Endodermal cell (in vitro differentiated cells): ENCODE results near the gene RBM15. TPM values are rescaled to one million over a fixed set of nuclear protein-coding genes. Genes with fewer than 3 reads are reported as not detected.

ENCODE experiments used
- DNase-seq: peaks from one replicate; pipeline ENCODE4 v3.0.0-alpha.2; 2017
- H3K27ac ChIP-seq: 2 replicates; pipeline ENCODE4 v1.5.1; 2013; ENCODE audit warnings: mild to moderate bottlenecking, low read depth, low read length, moderate library complexity
- H3K27me3 ChIP-seq: 2 replicates; pipeline ENCODE4 v1.6.1; 2013; ENCODE audit warnings: mild to moderate bottlenecking, low read length, moderate library complexity; ENCODE audit not compliant: insufficient read depth, control insufficient read depth, poor library complexity, severe bottlenecking
- H3K36me3 ChIP-seq: 2 replicates; pipeline ENCODE4 v1.7.0; 2013; ENCODE audit warnings: mild to moderate bottlenecking, low read length, moderate library complexity; ENCODE audit not compliant: control insufficient read depth, insufficient read depth
- H3K4me1 ChIP-seq: one replicate; pipeline ENCODE4 v1.7.0; 2013; ENCODE audit warnings: low read length; ENCODE audit not compliant: control insufficient read depth, insufficient read depth
- H3K4me3 ChIP-seq: 2 replicates; pipeline ENCODE4 v1.5.1; 2013; ENCODE audit warnings: mild to moderate bottlenecking, low read length, moderate library complexity
- H3K9ac ChIP-seq: 2 replicates; pipeline ENCODE4 v1.6.1; 2013; ENCODE audit warnings: mild to moderate bottlenecking, low read length, moderate library complexity; ENCODE audit not compliant: poor library complexity, severe bottlenecking; ENCODE audit errors: extremely low read depth
- H3K9me3 ChIP-seq: 2 replicates; pipeline ENCODE4 v1.6.1; 2013; ENCODE audit warnings: mild to moderate bottlenecking, low read length, moderate library complexity; ENCODE audit not compliant: control insufficient read depth
- H3K27ac Mint-ChIP-seq: 2 replicates; pipeline ENCODE4 v1.8.0; 2020; ENCODE audit warnings: mixed read lengths
- H3K27me3 Mint-ChIP-seq: 2 replicates; pipeline ENCODE4 v1.8.0; 2021; ENCODE audit warnings: mild to moderate bottlenecking, mixed read lengths; ENCODE audit not compliant: insufficient read depth
- H3K36me3 Mint-ChIP-seq: 2 replicates; pipeline ENCODE4 v1.8.0; 2020; ENCODE audit warnings: low read depth, mixed read lengths
- H3K4me1 Mint-ChIP-seq: 2 replicates; pipeline ENCODE4 v1.8.0; 2020; ENCODE audit warnings: mixed read lengths
- H3K4me3 Mint-ChIP-seq: 2 replicates; pipeline ENCODE4 v1.8.0; 2020; ENCODE audit warnings: mild to moderate bottlenecking, moderate library complexity, mixed read lengths
- H3K9me3 Mint-ChIP-seq: 2 replicates; pipeline ENCODE4 v1.8.0; 2020; ENCODE audit warnings: mild to moderate bottlenecking, mixed read lengths
- WGBS, 2 experiments: methylation state at CpG; one replicate each; pipeline versions ENCODE4 v1.1.5 to v1.1.7; 2013; ENCODE audit warnings: missing lambda C conversion rate in 2 of 2, mixed read lengths in 1 of 2; ENCODE audit not compliant: insufficient coverage in 1 of 2, insufficient read length in 1 of 2; 5-methylcytosine and 5-hydroxymethylcytosine counted together
- total RNA-seq, 2 donors: library from RNA; stranded (reverse); fragmentation: NEBNext Ultra II Directional in 1 of 2; extraction: Animal tissue kit (Norgen Biotek cat#: 25700) in 1 of 2; gene quantifications; 2 replicates in 1 of 2; 3 replicates in 1 of 2; pipeline ENCODE4 v1.2.1, GENCODE V29; 2021
- TF ChIP-seq, protein P1 (sequence below): fragments of 200-600 bp; sonication (generic); conservative IDR thresholded peaks from 2 replicates; pipeline ENCODE4 v1.5.0; 2021; ENCODE audit warnings: antibody characterized with exemption, mild to moderate bottlenecking

RBM15 gene
- total RNA-seq, 2 donors from 2014 or later, result 42.0 to 54.2 TPM

DNA sequence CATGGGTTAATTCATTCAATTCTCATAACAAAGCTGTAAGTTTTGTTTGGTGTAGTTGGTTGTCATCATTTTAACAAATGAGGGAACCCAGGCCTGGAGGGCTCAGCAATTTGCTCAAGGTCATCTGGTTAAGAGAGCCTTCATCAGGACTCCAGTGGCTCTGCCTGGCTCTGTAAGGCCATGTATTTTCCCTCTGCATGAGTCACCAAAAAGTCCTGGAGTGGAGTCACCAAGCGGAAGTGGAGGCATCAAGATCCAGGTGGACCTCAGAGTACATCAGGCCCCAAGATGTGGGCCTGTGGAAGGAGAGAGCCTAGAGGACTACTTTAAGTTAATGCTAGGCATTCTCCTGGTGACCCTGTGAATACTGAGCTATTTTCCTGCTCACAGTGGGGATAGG, 30.0 kb upstream of the RBM15 start:
- Mint-ChIP-seq H3K36me3 (no peaks in the 10 kb centered on the region), H3K4me1 (peaks cover 4% of the 10 kb centered on the region), H3K27me3 (peaks cover 25% of the 10 kb centered on the region), H3K9me3 (no peaks in the 10 kb centered on the region), H3K4me3 (no peak overlapping the region), H3K27ac (no peak overlapping the region)
- Histone ChIP-seq H3K4me1 (no peaks in the 10 kb centered on the region), H3K9ac (no peak overlapping the region), H3K36me3 (no peaks in the 10 kb centered on the region), H3K9me3 (no peaks in the 10 kb centered on the region), H3K4me3 (no peak overlapping the region), H3K27me3 (no peaks in the 10 kb centered on the region), H3K27ac (no peak overlapping the region)
- WGBS, 2 experiments, result 88 to 95% methylated on average over 1 of the region's 1 CpG
- TF ChIP-seq, protein P1, sequence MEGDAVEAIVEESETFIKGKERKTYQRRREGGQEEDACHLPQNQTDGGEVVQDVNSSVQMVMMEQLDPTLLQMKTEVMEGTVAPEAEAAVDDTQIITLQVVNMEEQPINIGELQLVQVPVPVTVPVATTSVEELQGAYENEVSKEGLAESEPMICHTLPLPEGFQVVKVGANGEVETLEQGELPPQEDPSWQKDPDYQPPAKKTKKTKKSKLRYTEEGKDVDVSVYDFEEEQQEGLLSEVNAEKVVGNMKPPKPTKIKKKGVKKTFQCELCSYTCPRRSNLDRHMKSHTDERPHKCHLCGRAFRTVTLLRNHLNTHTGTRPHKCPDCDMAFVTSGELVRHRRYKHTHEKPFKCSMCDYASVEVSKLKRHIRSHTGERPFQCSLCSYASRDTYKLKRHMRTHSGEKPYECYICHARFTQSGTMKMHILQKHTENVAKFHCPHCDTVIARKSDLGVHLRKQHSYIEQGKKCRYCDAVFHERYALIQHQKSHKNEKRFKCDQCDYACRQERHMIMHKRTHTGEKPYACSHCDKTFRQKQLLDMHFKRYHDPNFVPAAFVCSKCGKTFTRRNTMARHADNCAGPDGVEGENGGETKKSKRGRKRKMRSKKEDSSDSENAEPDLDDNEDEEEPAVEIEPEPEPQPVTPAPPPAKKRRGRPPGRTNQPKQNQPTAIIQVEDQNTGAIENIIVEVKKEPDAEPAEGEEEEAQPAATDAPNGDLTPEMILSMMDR, result no peak
- DNase-seq, result peak; percentile 56

DNA sequence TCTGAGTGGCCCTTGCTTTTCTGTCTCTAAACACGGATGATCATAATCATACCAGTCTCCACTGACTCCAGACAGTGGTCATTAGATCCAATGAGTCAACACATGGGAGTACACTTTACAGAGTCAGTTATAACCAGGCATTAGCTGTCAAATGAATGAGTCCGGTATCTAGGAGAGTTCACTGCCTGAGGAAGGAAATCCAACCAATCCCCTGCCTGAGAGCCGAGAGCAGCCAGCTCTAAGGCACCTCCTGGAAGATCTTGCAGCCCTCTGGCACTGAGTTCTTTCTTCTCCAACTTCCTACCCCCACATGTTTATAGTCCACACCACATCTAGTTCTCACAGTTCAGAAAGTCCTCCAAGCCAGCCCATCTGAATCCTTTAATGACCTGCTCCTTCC, 29.4 kb upstream of the RBM15 start:
- WGBS, 2 experiments, result 90 to 100% methylated on average over 2 to 3 of the region's 3 CpGs

DNA sequence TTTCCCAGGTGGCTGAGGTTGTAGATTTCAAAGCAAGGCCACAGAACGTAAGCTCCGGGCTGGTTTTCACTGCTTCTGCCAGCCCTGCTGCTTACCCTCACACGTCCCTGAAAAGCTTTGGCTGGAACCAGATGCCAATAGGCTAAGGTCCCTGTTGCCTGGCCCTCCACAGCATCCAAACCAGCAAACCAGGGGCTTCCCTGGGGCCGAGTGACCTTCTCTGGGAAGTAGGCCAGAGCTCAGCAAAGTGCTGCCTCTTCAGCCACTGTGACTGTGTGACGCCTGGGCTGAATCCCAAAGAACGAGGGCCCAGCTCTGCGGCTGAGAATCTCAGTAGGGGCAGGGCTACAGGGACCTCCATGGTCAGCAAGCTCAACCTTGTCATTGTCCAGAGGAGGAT, 28.9 kb upstream of the RBM15 start:
- H3K4me1 Mint-ChIP-seq, result peaks cover 4% of the 10 kb centered on the region
- no peak overlapping the region for H3K4me3 Mint-ChIP-seq
- no peak overlapping the region for H3K27ac Mint-ChIP-seq
- Histone ChIP-seq H3K36me3 (no peaks in the 10 kb centered on the region), H3K27me3 (no peaks in the 10 kb centered on the region), H3K4me1 (no peaks in the 10 kb centered on the region), H3K9me3 (no peaks in the 10 kb centered on the region), H3K4me3 (no peak overlapping the region), H3K27ac (no peak overlapping the region), H3K9ac (no peak overlapping the region)
- WGBS, 2 experiments, result 86 to 87% methylated on average over 5 to 7 of the region's 7 CpGs
- H3K36me3 Mint-ChIP-seq, result no peaks in the 10 kb centered on the region
- DNase-seq, result no peak
- no peaks in the 10 kb centered on the region for H3K9me3 Mint-ChIP-seq
- TF ChIP-seq, protein P1, result no peak
- peaks cover 15% of the 10 kb centered on the region for H3K27me3 Mint-ChIP-seq

More for the DNA sequence above, 29.4 kb upstream of the RBM15 start:
- H3K36me3 Mint-ChIP-seq, result no peaks in the 10 kb centered on the region
- no peaks in the 10 kb centered on the region for H3K9me3 Mint-ChIP-seq
- peaks cover 4% of the 10 kb centered on the region for H3K4me1 Mint-ChIP-seq
- no peaks in the 10 kb centered on the region for H3K27me3 ChIP-seq
- DNase-seq, result no peak
- no peak overlapping the region for H3K27ac Mint-ChIP-seq
- H3K27me3 Mint-ChIP-seq, result peaks cover 20% of the 10 kb centered on the region
- H3K4me3 Mint-ChIP-seq, result no peak overlapping the region
- no peak overlapping the region for H3K4me3 ChIP-seq
- no peaks in the 10 kb centered on the region for H3K4me1 ChIP-seq
- H3K36me3 ChIP-seq, result no peaks in the 10 kb centered on the region
- H3K9me3 ChIP-seq, result no peaks in the 10 kb centered on the region
- H3K27ac ChIP-seq, result no peak overlapping the region
- H3K9ac ChIP-seq, result no peak overlapping the region
- TF ChIP-seq, protein P1, result no peak
